Activated CD8-positive, alpha-beta T cell treated with anti-CD3 and anti-CD28 coated beads, Interleukin-2, amount 10 ng/mL, durations not matched to agents 7 days and 5 days (primary cell): Measurements from ENCODE around the gene TTLL7. TPM values are rescaled to one million over a fixed set of nuclear protein-coding genes. Genes with fewer than 3 reads are reported as not detected.
"Not testable (repeated sequence)": the region's sequence is repeated elsewhere in the genome, so short reads cannot be mapped to it uniquely, and the experiment has no call there.

Experiments
- ATAC-seq: fragments of 150-1000 bp; cut with Tn5 transposase; one replicate; pipeline ENCODE4 v1.10.0; 2021; ENCODE audit warnings: moderate library complexity
- CTCF ChIA-PET: fragments of 350-600 bp; sonication (Branson Sonifier 250); formaldehyde crosslinking; loops from one replicate; lab custom pipeline; 2021; ENCODE audit warnings: antibody characterized with exemption; lab: Charles Lee
- POLR2A ChIA-PET: fragments of 350-600 bp; sonication (Branson Sonifier 250); formaldehyde crosslinking; loops from one replicate; lab custom pipeline; 2021; ENCODE audit warnings: antibody characterized with exemption; lab: Charles Lee
- DNase-seq: peaks from one replicate; pipeline ENCODE4 v3.0.0-alpha.2; 2020
- H3K27ac Mint-ChIP-seq: one replicate; pipeline ENCODE4 v1.8.0; 2021; ENCODE audit warnings: mild to moderate bottlenecking, mixed read lengths
- H3K27me3 Mint-ChIP-seq: one replicate; pipeline ENCODE4 v1.8.0; 2021; ENCODE audit warnings: low read depth, mixed read lengths
- H3K36me3 Mint-ChIP-seq: one replicate; pipeline ENCODE4 v1.8.0; 2021; ENCODE audit warnings: low read depth, mixed read lengths
- H3K4me1 Mint-ChIP-seq: one replicate; pipeline ENCODE4 v1.8.0; 2021; ENCODE audit warnings: low read depth, mixed read lengths
- H3K4me3 Mint-ChIP-seq: one replicate; pipeline ENCODE4 v1.8.0; 2021; ENCODE audit warnings: mild to moderate bottlenecking, mixed read lengths
- H3K9me3 Mint-ChIP-seq: one replicate; pipeline ENCODE4 v1.8.0; 2022; ENCODE audit warnings: mixed read lengths; ENCODE audit not compliant: insufficient read depth
- total RNA-seq, 2 experiments: library from RNA; stranded (reverse); gene quantifications; one replicate each; pipeline ENCODE4 v1.2.3, GENCODE V29; 2021

Gene TTLL7
- total RNA-seq, 2 experiments from 2014 or later, result 1.1 to 2.1 TPM

DNA sequence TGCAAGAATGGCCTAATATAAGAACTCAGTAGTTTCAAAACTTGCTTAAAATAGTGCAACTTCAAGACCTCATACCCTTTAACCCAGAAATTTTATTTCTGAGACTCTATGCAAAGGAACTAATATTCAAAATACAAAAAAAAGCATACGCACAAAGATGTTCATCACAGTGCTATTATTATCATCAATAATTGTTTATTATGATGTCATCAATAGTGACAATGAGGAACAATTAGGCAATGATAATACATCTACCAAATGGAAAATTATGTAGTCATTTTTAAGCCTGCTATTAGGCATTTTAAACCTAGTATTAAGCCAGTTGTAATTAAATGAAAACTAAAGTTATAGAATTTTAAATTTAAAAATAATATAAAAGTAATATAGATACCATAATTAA, 3.3 kb downstream of the TTLL7 start:
- DNase-seq (no peak), ATAC-seq (no peak)
- H3K9me3 Mint-ChIP-seq, result no peaks in the 10 kb centered on the region
- CTCF ChIA-PET, result no interaction called here
- H3K4me1 Mint-ChIP-seq, result peaks cover 11% of the 10 kb centered on the region
- no peaks in the 10 kb centered on the region for H3K36me3 Mint-ChIP-seq
- H3K27me3 Mint-ChIP-seq, result peaks cover 52% of the 10 kb centered on the region
- POLR2A ChIA-PET, result no interaction called here
- H3K4me3 Mint-ChIP-seq, result no peak overlapping the region
- no peak overlapping the region for H3K27ac Mint-ChIP-seq

DNA sequence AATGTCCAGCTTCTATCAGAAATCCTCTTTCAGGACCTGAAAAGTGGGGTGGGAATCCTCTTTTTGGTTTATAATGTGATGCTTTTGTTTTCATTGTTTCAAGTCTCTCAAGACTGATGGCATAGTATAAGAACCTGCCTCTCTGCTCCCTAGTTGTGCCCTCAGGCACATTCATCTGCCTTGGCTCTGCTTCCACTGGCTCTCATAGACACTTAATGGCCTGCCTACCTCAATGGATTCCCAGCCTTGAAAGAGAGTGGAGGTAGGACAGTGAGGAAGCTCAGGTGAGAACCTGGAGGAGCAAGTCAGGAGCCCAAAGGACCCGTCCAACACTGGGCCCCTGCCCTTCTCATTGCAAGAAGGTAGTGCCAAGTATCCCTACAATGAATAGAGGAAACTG, 4.8 kb downstream of the TTLL7 start:
- Mint-ChIP-seq H3K9me3 (no peaks in the 10 kb centered on the region), H3K4me3 (no peak overlapping the region), H3K36me3 (no peaks in the 10 kb centered on the region), H3K4me1 (no peaks in the 10 kb centered on the region), H3K27me3 (peaks cover 48% of the 10 kb centered on the region), H3K27ac (no peak overlapping the region)
- POLR2A ChIA-PET, result no interaction called here
- DNase-seq (no peak), ATAC-seq (no peak)
- CTCF ChIA-PET, result interaction anchor here (1.1 kb wide), 1 partner anchor 123 kb away, joined by 3 read pairs; no protein-coding TSS in a partner anchor

DNA sequence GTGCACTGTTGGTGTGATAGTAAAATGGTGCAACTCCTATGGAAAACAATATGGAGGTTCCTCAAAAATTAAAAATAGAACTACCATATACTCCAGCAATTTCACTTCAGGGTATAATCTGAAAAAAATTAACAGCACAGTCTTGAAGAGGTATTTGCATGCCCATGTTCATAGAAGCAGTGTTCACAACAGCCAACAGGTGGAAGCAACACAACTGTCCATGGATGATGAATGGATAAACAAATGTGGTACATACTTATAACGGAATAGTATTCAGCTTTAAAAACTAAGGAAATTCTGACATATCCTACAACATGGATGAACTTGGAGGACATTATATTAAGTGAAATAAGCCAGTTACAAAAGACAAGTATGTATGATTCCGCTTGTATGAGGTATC, 8.2 kb downstream of the TTLL7 start:
- CTCF ChIA-PET, result interaction anchor here (0.6 kb wide), 1 partner anchor 133 kb away, joined by 3 read pairs; no protein-coding TSS in a partner anchor
- Mint-ChIP-seq H3K4me1 (no peaks in the 10 kb centered on the region), H3K9me3 (peaks cover 7% of the 10 kb centered on the region)

DNA sequence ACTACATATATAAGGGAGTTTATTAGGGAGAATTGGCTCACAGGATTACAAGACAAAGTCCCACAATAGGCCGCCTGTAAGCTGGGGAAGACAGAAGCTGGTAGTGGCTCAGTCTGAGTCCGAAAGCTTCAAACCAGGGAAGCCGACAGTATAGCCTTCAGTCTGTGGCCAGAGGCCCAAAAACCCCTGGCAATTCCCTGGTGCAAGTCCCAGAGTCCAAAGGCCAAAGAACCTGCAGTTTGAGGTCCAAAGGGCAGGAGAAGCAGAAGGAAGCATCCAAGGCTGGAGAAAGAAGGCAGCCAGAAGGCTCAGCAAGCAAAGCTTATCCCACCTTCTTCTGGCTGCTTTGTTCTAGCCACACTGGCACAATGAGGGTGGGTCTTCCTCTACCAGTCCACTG, 13.9 kb downstream of the TTLL7 start:
- Mint-ChIP-seq H3K9me3 (peaks cover 7% of the 10 kb centered on the region), H3K4me3 (no peak overlapping the region), H3K4me1 (no peaks in the 10 kb centered on the region), H3K27ac (no peak overlapping the region), H3K27me3 (peaks cover 6% of the 10 kb centered on the region), H3K36me3 (no peaks in the 10 kb centered on the region)
- ATAC-seq, result no peak
- DNase-seq, result no peak
- CTCF ChIA-PET, result no interaction called here
- POLR2A ChIA-PET, result no interaction called here

More for the DNA sequence above, 8.2 kb downstream of the TTLL7 start:
- no peak overlapping the region for H3K4me3 Mint-ChIP-seq
- POLR2A ChIA-PET, result no interaction called here
- ATAC-seq (no peak), DNase-seq (no peak)
- no peak overlapping the region for H3K27ac Mint-ChIP-seq
- H3K27me3 Mint-ChIP-seq, result peaks cover 24% of the 10 kb centered on the region
- no peaks in the 10 kb centered on the region for H3K36me3 Mint-ChIP-seq

DNA sequence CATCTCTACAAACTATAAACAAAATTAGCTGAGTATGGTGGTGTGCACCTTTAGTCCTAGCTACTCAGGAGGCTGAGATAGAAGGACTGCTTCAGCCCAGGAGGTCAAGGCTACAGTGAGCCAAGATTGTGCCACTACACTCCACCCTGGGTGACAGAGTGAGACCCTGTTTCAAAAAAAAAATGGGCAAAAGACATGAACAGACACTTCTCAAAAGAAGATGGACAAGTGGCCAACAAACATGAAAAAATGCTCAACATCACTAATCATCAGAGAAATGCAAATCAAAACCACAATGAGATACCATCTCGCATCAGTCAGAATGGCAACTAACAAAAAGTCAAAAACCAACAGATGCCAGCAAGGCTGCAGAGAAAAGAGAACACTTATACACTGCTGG, 15.0 kb downstream of the TTLL7 start:
- ATAC-seq, DNase-seq, H3K4me3 Mint-ChIP-seq, H3K27me3 Mint-ChIP-seq, H3K36me3 Mint-ChIP-seq, H3K4me1 Mint-ChIP-seq, H3K9me3 Mint-ChIP-seq, POLR2A ChIA-PET, H3K27ac Mint-ChIP-seq, CTCF ChIA-PET: not testable (repeated sequence)

DNA sequence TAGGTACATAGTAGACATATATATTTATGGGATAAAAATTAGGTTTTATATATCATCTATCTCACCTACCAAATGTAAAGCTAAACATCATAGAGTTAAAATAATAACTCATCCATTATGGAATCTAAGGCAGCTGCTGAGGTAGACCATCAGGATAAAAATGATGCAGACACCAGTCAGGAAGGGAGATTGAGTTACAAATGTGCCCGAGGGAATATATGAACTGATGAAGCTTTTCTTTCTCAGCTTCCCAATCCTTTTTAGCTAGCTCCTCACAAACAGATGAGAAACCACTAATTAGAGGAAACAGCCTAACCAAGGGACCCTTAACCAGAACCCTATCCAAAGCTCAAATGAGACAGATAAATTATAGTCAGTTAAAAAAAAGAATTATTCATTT, 20.9 kb downstream of the TTLL7 start:
- Mint-ChIP-seq H3K9me3 (no peaks in the 10 kb centered on the region), H3K27ac (no peak overlapping the region), H3K4me3 (no peak overlapping the region), H3K4me1 (no peaks in the 10 kb centered on the region), H3K27me3 (peaks cover 2% of the 10 kb centered on the region), H3K36me3 (no peaks in the 10 kb centered on the region)
- ATAC-seq (no peak), DNase-seq (no peak)
- POLR2A ChIA-PET, result no interaction called here
- CTCF ChIA-PET, result no interaction called here

DNA sequence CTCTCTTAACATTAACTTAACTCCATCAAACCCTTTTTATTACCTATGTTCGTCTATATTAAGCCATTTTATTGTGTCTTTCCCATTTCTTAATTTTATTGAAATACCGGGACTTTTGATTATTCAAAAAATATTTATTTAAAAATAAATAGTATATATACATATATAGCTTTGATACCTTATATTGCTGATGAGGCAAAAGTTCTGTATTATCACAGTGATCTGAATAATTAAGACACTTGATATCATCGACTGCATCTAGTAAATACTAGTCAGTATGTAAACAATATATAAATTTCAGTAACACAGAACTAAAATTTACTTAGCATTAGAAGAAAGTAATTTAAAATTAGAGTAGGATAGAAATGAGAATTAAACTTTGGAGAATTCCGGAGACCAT, 22.0 kb downstream of the TTLL7 start:
- Mint-ChIP-seq H3K27ac (no peak overlapping the region), H3K9me3 (no peaks in the 10 kb centered on the region), H3K4me1 (no peaks in the 10 kb centered on the region), H3K36me3 (no peaks in the 10 kb centered on the region), H3K27me3 (no peaks in the 10 kb centered on the region), H3K4me3 (no peak overlapping the region)
- POLR2A ChIA-PET, result no interaction called here
- no peak for ATAC-seq
- CTCF ChIA-PET, result no interaction called here
- no peak for DNase-seq

DNA sequence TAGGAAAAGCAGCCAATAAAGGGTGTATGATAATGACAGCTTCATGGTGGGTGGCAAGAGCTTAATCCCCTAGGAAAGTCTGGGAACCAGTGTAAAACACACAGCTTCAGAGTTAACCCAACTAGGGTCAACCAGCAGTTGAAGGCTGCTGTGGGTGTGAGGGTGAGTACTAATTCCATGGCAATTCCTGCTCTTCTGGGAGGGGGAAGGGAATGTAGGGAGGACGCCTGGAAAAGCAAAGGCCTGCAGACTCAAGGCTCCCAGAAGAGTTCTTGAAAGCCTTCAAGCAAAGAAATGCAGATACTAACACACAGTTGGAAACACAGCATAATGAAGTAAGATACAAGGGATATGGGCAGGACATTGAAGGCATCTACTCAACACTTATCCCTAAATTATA, 28.1 kb downstream of the TTLL7 start:
- no peaks in the 10 kb centered on the region for H3K4me1 Mint-ChIP-seq
- no peak for DNase-seq
- ChIA-PET POLR2A (no interaction called here), CTCF (no interaction called here)
- H3K27ac Mint-ChIP-seq, result no peak overlapping the region
- no peak for ATAC-seq
- no peaks in the 10 kb centered on the region for H3K9me3 Mint-ChIP-seq
- H3K27me3 Mint-ChIP-seq, result peaks cover 3% of the 10 kb centered on the region
- H3K4me3 Mint-ChIP-seq, result no peak overlapping the region
- no peaks in the 10 kb centered on the region for H3K36me3 Mint-ChIP-seq

DNA sequence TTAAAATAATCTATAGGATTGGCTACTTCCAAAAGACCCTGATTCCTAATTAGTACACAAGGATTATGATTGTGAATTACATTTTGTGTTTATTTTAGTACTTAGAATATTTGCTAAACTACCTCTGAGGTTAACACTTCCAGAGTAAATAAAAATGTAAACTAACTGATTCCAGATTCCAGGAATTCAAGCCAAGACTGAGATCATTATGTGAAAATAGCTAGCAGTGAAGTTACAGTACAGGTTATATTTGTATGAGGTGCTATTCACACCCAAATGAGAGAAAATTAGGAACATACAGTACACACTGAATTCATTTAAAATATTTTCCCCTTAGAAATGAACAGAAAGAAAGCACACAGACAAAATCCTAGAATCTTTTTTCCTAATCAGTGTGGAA, 28.8 kb downstream of the TTLL7 start:
- ATAC-seq (no peak), DNase-seq (no peak)
- H3K4me1 Mint-ChIP-seq, result no peaks in the 10 kb centered on the region
- H3K9me3 Mint-ChIP-seq, result no peaks in the 10 kb centered on the region
- no peak overlapping the region for H3K4me3 Mint-ChIP-seq
- POLR2A ChIA-PET, result no interaction called here
- H3K27ac Mint-ChIP-seq, result no peak overlapping the region
- H3K36me3 Mint-ChIP-seq, result no peaks in the 10 kb centered on the region
- CTCF ChIA-PET, result no interaction called here
- H3K27me3 Mint-ChIP-seq, result peaks cover 3% of the 10 kb centered on the region

DNA sequence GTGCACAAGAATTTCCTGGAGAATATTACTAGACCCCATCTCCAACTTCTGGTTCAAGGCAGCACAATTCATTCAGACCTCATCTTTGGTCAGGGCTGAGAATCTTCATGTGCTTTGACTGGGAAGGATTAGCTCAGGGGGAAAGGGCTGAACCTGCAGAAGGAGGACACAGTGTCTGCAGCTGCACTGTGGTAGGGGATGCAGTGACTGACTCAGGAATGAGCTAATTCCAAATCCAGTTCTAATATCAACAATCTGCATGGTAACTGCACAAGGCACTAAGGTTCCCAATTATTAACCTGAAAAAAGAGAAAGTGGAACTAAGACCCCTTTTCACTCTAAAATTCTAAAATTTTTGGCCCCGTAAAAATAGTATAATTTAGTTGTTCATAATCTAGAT, 31.6 kb downstream of the TTLL7 start:
- Mint-ChIP-seq H3K4me3 (no peak overlapping the region), H3K9me3 (no peaks in the 10 kb centered on the region), H3K4me1 (no peaks in the 10 kb centered on the region), H3K27me3 (peaks cover 9% of the 10 kb centered on the region), H3K36me3 (no peaks in the 10 kb centered on the region), H3K27ac (no peak overlapping the region)
- ChIA-PET CTCF (no interaction called here), POLR2A (no interaction called here)
- no peak for ATAC-seq
- no peak for DNase-seq

DNA sequence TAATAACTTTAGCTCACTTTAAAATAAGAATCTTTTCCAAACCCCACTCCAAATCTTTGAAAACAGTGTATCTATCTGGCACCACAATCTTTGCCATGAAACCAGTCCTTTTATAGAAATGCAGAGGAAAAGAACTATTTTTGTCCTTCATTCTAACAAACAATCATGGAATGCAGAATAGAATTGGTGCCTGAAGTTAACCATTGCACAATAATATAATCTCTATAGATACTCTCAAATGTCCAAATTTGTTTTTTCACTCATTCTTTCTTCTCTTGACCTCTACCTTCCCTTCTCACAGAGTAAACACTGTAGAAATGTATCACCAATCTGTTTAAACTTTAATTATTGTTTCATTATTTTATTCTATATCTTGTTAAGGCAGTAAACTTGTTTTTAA, 34.8 kb downstream of the TTLL7 start:
- H3K27ac Mint-ChIP-seq, result no peak overlapping the region
- no peak overlapping the region for H3K4me3 Mint-ChIP-seq
- H3K27me3 Mint-ChIP-seq, result peaks cover 15% of the 10 kb centered on the region
- ChIA-PET CTCF (no interaction called here), POLR2A (no interaction called here)
- ATAC-seq (no peak), DNase-seq (no peak)
- no peaks in the 10 kb centered on the region for H3K9me3 Mint-ChIP-seq
- H3K4me1 Mint-ChIP-seq, result no peaks in the 10 kb centered on the region
- H3K36me3 Mint-ChIP-seq, result no peaks in the 10 kb centered on the region

DNA sequence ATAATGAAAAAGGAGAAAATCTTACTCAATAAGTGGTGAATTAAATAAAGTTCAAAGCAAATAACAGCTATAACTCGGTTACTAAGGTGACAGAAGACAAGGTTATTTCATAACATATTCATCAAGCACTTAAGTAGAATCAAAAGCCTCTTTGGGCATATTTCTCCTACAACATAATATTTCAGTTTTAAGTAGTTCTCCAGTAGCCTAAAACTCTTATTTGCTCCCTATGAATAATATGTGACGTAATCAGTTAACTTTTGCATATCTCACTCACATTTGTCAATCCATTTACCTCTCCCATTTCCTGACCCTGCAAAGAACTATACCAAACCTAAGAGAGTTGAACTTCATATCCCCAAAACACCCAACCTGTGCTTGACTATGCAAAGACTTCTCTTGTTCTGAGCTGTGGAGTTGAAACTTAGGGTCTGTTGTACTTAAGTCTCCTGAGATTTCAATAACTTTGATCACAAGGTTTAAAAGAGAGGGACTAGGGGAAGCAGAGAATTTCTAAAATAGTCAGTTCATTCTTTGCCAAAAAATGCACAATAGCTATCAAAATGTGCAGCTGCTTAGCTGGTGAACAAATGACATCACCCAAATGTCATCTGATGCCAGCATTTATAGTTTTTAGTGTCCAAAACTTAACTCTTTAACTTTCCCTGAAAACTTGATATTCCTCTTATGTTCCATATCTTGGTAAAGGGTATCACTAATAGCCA, 37.2 kb downstream of the TTLL7 start:
- ChIA-PET CTCF (no interaction called here), POLR2A (no interaction called here)
- Mint-ChIP-seq H3K36me3 (no peaks in the 10 kb centered on the region), H3K27ac (no peak overlapping the region), H3K27me3 (peaks cover 15% of the 10 kb centered on the region), H3K9me3 (no peaks in the 10 kb centered on the region), H3K4me1 (no peaks in the 10 kb centered on the region), H3K4me3 (no peak overlapping the region)
- no peak for DNase-seq
- ATAC-seq, result no peak
